WI38 (cell line): ENCODE data around the gene FREM1.

Source experiments
- H3K4me3 ChIP-seq: 2 replicates; pipeline ENCODE4 v1.5.1; 2011; ENCODE audit warnings: low read depth, mild to moderate bottlenecking, control low read depth, low read length
- CTCF ChIP-seq: IDR thresholded peaks from 2 replicates; pipeline ENCODE4 v1.5.1; 2012; ENCODE audit warnings: low read depth, mild to moderate bottlenecking, control low read depth, low read length

The FREM1 gene

DNA sequence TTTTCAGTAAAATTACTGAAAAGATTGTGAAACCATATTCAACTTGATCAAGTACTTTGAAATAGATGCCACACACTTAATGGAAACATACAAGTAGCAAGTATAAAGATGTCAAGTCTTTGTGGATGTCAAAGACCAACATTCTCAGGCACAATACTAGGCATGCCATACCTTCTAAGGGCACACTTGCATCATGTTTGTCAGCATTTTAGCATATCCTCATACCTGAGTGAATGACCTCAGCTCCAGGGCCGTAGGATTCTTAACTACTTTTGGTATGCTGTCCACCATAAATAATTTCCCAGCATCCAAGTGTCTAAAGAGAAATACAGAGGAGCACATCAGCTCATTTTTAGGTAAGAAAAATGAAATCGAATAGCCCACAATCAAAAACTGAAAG, 86.4 kb downstream of the FREM1 start:
- H3K4me3 ChIP-seq = no peak overlapping the region
- no peak for TF ChIP-seq CTCF

GRCh38 chr9:14822666-14823065, 87.6 kb downstream of the FREM1 start:
- no peak overlapping the region for H3K4me3 ChIP-seq
- TF ChIP-seq CTCF = no peak

DNA sequence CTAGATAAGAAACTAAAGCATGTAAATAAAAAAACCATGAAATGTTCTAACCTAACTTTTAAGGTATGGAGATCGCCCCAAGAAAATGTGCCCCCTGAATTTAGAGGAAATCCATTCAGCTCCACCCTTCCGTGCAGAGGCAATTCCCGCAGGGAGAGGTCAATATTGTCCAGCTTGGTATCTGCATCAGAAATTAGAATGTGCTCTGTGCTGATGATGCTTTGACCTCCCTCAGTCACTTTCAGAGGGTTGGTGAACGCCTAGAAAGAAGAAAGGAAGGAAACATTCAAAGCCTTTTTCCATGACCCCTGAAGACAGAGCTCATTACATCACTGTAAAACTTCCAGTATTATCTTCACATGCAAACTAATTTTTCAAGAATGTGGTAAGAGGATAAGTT, 91.0 kb downstream of the FREM1 start:
- H3K4me3 ChIP-seq = no peak overlapping the region
- TF ChIP-seq CTCF = no peak

GRCh38 chr9:14814249-14814628, 96.0 kb downstream of the FREM1 start:
- TF ChIP-seq CTCF = no peak

DNA sequence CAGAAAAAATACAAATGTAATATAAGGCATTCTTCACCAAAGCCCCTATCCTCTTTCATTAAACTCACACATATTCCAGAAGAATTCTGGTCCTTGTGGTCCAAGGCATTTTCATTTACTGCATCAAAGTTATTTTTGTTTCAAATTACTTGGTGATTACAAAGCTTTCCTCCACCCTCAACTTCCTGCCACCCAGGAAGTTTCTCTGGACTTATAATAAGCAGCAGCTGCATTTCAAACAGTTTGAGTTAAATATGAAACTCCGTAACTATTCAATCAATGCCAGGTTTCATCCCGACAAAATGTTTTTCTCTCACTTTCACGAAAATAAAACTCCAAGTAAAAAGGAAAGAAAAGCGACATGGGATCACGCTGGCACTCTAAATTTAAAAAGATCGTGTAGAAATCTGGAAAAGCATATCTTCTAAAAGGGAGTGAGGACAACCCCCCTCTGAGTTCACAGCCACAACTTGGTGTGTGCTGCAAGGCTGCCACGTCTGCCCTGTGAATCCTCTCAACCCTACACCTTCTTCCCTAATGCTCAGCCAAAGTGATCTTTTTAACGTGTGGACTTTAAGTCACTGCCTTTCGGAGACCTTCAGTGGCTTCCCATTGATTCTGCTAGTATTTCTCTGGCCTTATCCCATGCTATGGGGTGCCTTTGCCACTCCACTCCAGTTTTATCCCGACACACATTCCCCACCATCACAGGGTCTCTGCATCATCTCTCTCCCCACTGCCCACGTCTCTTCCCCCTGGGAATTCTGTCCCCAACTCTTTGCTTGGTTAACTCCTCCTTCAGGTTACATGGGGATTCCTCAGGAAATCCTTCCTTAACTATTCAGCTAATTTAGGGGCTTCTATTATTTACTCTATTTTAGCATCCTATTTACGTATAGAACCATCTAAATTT, 96.6 kb downstream of the FREM1 start:
- H3K4me3 ChIP-seq = no peak overlapping the region
- TF ChIP-seq CTCF = no peak

More at GRCh38 chr9:14814249-14814628, 96.0 kb downstream of the FREM1 start:
- H3K4me3 ChIP-seq = no peak overlapping the region

DNA sequence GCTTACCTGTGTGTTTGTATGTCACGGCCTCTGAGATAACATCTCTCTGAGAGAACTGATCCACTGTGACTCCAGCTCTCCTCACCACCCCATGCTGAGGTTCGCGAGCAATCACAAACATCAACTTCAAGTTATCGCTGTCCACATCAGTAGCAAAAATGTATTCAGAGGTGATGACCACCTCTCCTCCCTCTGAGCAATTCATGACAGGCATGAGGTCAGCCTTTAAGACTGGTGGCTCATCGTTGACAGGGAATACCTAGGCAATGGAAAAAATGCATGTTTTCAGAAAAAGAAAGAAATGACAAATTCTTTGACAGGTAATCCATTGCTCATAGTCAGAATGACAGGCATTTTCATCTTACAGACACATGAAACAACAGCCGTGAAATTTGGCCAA, 97.4 kb downstream of the FREM1 start:
- TF ChIP-seq CTCF = no peak

GRCh38 chr9:14811844-14812243, 98.4 kb downstream of the FREM1 start:
- TF ChIP-seq CTCF = no peak
- H3K4me3 ChIP-seq = no peak overlapping the region

More for the DNA sequence above, 97.4 kb downstream of the FREM1 start:
- H3K4me3 ChIP-seq = no peak overlapping the region
